Forelimb muscle (tissue), 1 donor: Measurements from ENCODE around the gene DRP2. TPM values are rescaled to one million over a fixed set of nuclear protein-coding genes. Genes with fewer than 3 reads are reported as not detected.
"Not testable (repeated sequence)": the region's sequence is repeated elsewhere in the genome, so short reads cannot be mapped to it uniquely, and the experiment has no call there.

Experiments
- DNase-seq: peaks from one replicate; pipeline ENCODE4 v3.0.0-alpha.2; 2013; ENCODE audit warnings: low read depth
- polyA plus RNA-seq: library from polyadenylated mRNA; unstranded; fragments of 120-200 nt; gene quantifications from one replicate; pipeline ENCODE4 v1.2.1, GENCODE V29; 2013; ENCODE audit not compliant: insufficient read length

DRP2 gene
- polyA plus RNA-seq = 1.6 TPM

GRCh38 chrX:101219116-101219863, at the start of gene DRP2:
Gene DRP2, plus strand, starts transcription at chrX:101219786. Its CDS starts 11,862 bp downstream, at chrX:101231648.
- DNase-seq = no peak

- DNase-seq = no peak
Measured at GRCh38 chrX:101171883-101172400, 47.6 kb upstream of the DRP2 start.

- DNase-seq = no peak
Measured at GRCh38 chrX:101176439-101176838, 43.1 kb upstream of the DRP2 start.

- DNase-seq = not testable (repeated sequence)
Measured at GRCh38 chrX:101184876-101185275, 34.7 kb upstream of the DRP2 start.

- not testable (repeated sequence) for DNase-seq
Measured at GRCh38 chrX:101187961-101188360, 31.6 kb upstream of the DRP2 start.

GRCh38 chrX:101190736-101191135, 28.9 kb upstream of the DRP2 start:
- DNase-seq = no peak

GRCh38 chrX:101191217-101191750, 28.3 kb upstream of the DRP2 start:
- no peak for DNase-seq

GRCh38 chrX:101195442-101196173, 24.0 kb upstream of the DRP2 start:
- no peak for DNase-seq

GRCh38 chrX:101203761-101204351, 15.7 kb upstream of the DRP2 start:
- no peak for DNase-seq

- no peak for DNase-seq
Measured at GRCh38 chrX:101206471-101206870, 13.1 kb upstream of the DRP2 start.

GRCh38 chrX:101208152-101208905, 11.3 kb upstream of the DRP2 start:
- DNase-seq = no peak

GRCh38 chrX:101210630-101211029, 9.0 kb upstream of the DRP2 start:
- DNase-seq = no peak

- no peak for DNase-seq
Measured at GRCh38 chrX:101217689-101218088, 1.9 kb upstream of the DRP2 start.

- no peak for DNase-seq
Measured at GRCh38 chrX:101219864-101220346, 319 bp downstream of the DRP2 start.

GRCh38 chrX:101220662-101221260, 1.2 kb downstream of the DRP2 start:
- DNase-seq = no peak

GRCh38 chrX:101223226-101223625, 3.6 kb downstream of the DRP2 start:
- DNase-seq = no peak

GRCh38 chrX:101229170-101229569, 9.6 kb downstream of the DRP2 start:
- no peak for DNase-seq

- no peak for DNase-seq
Measured at GRCh38 chrX:101230636-101231035, 11.1 kb downstream of the DRP2 start.

GRCh38 chrX:101231080-101231479, 11.5 kb downstream of the DRP2 start:
- DNase-seq = no peak

- DNase-seq = no peak
Measured at GRCh38 chrX:101232316-101232715, 12.7 kb downstream of the DRP2 start.

GRCh38 chrX:101237041-101237440, 17.5 kb downstream of the DRP2 start:
- no peak for DNase-seq
